Activated CD8-positive, alpha-beta memory T cell treated with anti-CD3 and anti-CD28 coated beads, Interleukin-2, amount 10 ng/mL, durations not matched to agents 7 days and 5 days (primary cell): ENCODE measurements around the gene AHCY. TPM values are rescaled to one million over a fixed set of nuclear protein-coding genes. Genes with fewer than 3 reads are reported as not detected.
"Not testable (repeated sequence)": the region's sequence is repeated elsewhere in the genome, so short reads cannot be mapped to it uniquely, and the experiment has no call there.

ENCODE experiments used
- ATAC-seq: fragments of 150-1000 bp; cut with Tn5 transposase; one replicate; pipeline ENCODE4 v1.10.0; 2021; ENCODE audit warnings: moderate library complexity
- CTCF ChIA-PET: fragments of 350-600 bp; sonication (Branson Sonifier 250); formaldehyde crosslinking; loops from one replicate; lab custom pipeline; 2021; ENCODE audit warnings: antibody characterized with exemption; lab: Charles Lee
- DNase-seq: peaks from one replicate; pipeline ENCODE4 v3.0.0-alpha.2; 2020
- H3K27ac Mint-ChIP-seq: one replicate; pipeline ENCODE4 v1.8.0; 2021; ENCODE audit warnings: mild to moderate bottlenecking, mixed read lengths
- H3K27me3 Mint-ChIP-seq: one replicate; pipeline ENCODE4 v1.8.0; 2021; ENCODE audit warnings: mixed read lengths
- H3K36me3 Mint-ChIP-seq: one replicate; pipeline ENCODE4 v1.8.0; 2021; ENCODE audit warnings: mild to moderate bottlenecking, mixed read lengths
- H3K4me1 Mint-ChIP-seq: one replicate; pipeline ENCODE4 v1.8.0; 2021; ENCODE audit warnings: mixed read lengths
- H3K4me3 Mint-ChIP-seq: one replicate; pipeline ENCODE4 v1.8.0; 2021; ENCODE audit warnings: mild to moderate bottlenecking, moderate library complexity, mixed read lengths
- H3K9me3 Mint-ChIP-seq: one replicate; pipeline ENCODE4 v1.8.0; 2022; ENCODE audit warnings: low read depth, mixed read lengths
- total RNA-seq, 2 experiments: library from RNA; stranded (reverse); gene quantifications; one replicate each; pipeline ENCODE4 v1.2.3, GENCODE V29; 2021

AHCY gene
- total RNA-seq, 2 experiments from 2014 or later, result 74.3 to 95.5 TPM

- Mint-ChIP-seq H3K36me3 (peaks cover 17% of the 10 kb centered on the region), H3K4me3 (no peak overlapping the region), H3K27me3 (no peaks in the 10 kb centered on the region), H3K27ac (no peak overlapping the region), H3K4me1 (no peaks in the 10 kb centered on the region), H3K9me3 (no peaks in the 10 kb centered on the region)
- no peak for ATAC-seq
- CTCF ChIA-PET, result no interaction called here
- DNase-seq, result no peak
These were observed 19.3 kb downstream of the AHCY start for GRCh38 chr20:34283844-34284243.

DNA sequence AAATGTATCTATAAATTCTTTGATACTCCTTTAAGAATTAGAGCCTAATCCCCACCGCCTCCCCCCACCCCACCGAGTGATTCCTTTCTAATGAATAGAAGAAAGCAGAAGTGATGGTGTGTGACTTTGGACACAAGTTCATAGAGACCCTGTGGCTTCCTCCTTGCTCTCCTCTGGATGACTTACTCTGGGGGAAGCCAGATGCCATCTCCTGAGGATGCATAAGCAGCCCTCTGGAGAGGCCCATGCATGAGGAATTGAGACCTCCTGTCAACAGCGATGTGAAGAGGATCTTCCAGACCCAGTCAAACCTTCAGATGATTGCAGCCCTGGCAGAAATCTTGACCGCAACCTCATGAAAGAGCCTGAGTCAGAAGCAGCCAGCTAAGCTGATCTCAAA is 21.1 kb downstream of the AHCY start:
- DNase-seq (no peak), ATAC-seq (no peak)
- Mint-ChIP-seq H3K27ac (no peak overlapping the region), H3K27me3 (no peaks in the 10 kb centered on the region), H3K36me3 (peaks cover 21% of the 10 kb centered on the region), H3K9me3 (no peaks in the 10 kb centered on the region), H3K4me1 (no peaks in the 10 kb centered on the region), H3K4me3 (no peak overlapping the region)
- CTCF ChIA-PET, result no interaction called here

DNA sequence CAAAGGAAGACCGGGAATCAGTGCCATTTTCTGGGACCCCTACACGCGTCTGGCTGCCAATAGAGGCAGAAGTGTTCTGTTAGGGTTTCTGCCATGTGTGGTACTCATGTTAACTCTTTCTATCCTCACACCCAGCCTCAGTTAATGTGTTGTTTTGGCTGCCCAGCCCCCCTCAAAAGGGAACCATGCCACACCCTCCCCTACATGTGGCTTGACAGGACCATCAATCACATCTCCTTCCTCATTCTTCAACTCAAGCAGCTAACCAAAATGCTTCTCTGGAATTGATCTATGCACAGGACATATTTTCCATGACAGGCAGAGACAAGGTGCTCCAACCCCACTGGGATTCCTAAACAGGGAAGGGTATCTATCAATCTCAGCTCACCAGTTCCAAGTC is 22.0 kb downstream of the AHCY start:
- no peak overlapping the region for H3K4me3 Mint-ChIP-seq
- no peaks in the 10 kb centered on the region for H3K9me3 Mint-ChIP-seq
- H3K4me1 Mint-ChIP-seq, result no peaks in the 10 kb centered on the region
- DNase-seq (no peak), ATAC-seq (no peak)
- H3K27ac Mint-ChIP-seq, result no peak overlapping the region
- peaks cover 22% of the 10 kb centered on the region for H3K36me3 Mint-ChIP-seq
- no peaks in the 10 kb centered on the region for H3K27me3 Mint-ChIP-seq
- CTCF ChIA-PET, result no interaction called here

DNA sequence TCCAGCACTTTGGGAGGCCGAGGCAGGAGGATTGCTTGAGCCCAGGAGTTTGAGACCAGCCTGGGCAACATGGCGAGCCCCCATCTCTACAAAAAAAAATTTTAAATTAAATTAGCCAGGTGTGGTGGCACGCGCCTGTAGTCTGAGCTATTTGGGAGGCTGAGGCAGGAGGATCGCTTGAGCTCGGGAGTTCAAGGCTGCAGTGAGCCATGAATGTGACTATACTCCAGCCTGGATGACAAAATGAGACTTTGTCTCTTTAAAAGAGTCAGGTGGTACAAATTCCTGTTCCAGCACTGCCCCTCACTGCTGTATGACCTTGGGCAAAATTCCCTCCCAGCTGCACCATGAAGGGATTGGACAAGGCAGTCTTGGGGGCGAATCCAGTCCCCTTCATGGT is 28.5 kb downstream of the AHCY start:
- H3K36me3 Mint-ChIP-seq, result peaks cover 23% of the 10 kb centered on the region
- no peaks in the 10 kb centered on the region for H3K9me3 Mint-ChIP-seq
- no peak for DNase-seq
- ATAC-seq, result no peak
- no peaks in the 10 kb centered on the region for H3K27me3 Mint-ChIP-seq
- CTCF ChIA-PET, result interaction anchor here (1.3 kb wide), 1 partner anchor 15 kb away, joined by 6 read pairs; no protein-coding TSS in a partner anchor
- no peak overlapping the region for H3K4me3 Mint-ChIP-seq
- no peak overlapping the region for H3K27ac Mint-ChIP-seq
- peaks cover 19% of the 10 kb centered on the region for H3K4me1 Mint-ChIP-seq

DNA sequence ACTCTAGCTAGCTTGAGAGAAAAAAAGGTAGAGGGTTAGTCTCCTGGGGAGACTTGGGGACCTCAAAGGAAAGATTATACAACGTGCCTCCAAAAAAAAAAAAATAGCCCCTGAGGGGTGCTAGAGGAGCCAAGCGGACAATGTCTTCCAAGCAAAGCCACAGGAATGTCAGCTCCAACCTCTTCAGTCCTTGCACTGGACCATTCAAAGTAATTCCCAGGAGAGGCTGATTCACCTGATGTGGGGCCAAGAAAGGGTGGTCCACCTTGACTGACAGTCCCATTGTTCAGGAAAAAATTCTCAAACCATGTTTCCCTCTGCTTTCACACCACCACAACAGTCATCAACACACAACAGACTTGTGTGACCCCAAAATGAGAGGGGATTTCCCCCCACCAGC is 31.2 kb downstream of the AHCY start:
- H3K27me3 Mint-ChIP-seq, result peaks cover 5% of the 10 kb centered on the region
- DNase-seq, result no peak
- CTCF ChIA-PET, result no interaction called here
- H3K27ac Mint-ChIP-seq, result no peak overlapping the region
- H3K36me3 Mint-ChIP-seq, result peaks cover 15% of the 10 kb centered on the region
- no peak for ATAC-seq
- no peaks in the 10 kb centered on the region for H3K9me3 Mint-ChIP-seq
- no peak overlapping the region for H3K4me3 Mint-ChIP-seq
- peaks cover 27% of the 10 kb centered on the region for H3K4me1 Mint-ChIP-seq

DNA sequence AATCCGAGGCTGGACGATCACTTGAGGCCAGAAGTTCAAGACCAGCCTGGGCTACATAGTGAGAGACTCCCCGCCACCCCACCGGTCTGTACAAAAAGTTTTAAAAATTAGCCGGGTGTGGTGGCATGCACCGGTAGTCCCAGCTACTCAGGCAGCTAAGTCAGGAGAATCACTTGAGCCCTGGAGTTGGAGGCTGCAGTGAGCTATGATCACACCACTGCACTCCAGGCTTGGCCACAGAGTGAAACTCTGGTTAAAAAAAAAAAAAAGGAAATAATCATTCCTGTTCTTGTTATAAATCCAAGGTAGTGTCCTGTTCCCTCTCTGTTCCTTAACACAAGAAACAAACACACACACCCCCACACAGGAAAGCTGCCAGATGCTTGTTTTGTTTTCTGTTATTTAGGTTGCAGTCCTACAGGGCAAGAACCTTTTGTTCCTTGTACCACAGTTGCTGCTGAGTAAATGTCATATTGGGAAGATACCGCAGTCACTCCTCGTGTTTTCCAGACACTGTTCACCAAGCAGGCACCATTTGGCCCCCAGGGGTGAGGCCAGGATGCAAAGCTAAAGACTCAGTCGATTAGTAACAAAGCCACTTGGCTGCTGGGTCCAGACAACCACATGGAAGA is 33.0 kb downstream of the AHCY start:
- CTCF ChIA-PET, result interaction anchor here (2.1 kb wide), 1 partner anchor 12 kb away, joined by 6 read pairs; no protein-coding TSS in a partner anchor

DNA sequence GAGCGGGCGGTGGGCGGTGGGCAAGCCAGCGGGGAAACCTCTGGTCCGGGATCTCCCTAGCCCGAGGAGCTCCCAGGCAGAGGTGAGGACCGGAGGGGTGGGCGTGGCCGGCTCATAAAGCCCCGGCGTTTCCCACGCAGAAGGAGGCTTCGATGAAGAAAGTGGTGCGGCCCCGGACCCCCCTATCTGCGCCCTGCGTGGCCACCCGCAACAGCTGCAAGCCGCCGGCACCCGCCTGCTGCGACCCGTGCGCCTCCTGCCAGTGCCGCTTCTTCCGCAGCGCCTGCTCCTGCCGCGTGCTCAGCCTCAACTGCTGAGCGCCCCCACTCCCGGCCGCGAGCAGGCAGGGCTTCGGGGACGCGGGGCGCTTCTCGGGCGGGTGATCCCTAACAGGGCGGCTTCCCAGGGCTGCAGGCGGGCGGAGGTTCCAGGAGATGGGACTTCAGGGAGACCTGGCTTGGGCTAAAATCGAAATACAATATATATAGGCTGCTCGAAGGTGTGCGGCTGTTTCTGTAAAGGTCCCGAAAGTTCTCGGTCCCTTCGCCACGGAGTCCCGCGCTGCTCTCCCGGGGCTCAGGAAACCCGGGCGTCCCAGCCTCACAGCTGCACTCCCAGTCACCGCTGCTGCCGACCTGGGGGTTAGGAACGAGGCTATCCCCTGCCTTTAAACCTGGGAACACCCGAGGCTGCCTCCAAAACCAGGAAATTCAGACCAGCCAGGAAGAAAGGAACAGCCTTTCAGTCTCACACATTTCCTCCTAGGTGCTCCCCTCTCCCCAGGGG is 34.1 kb downstream of the AHCY start:
- H3K27ac Mint-ChIP-seq, result no peak overlapping the region
- H3K27me3 Mint-ChIP-seq, result peaks cover 5% of the 10 kb centered on the region
- peaks cover 27% of the 10 kb centered on the region for H3K4me1 Mint-ChIP-seq
- DNase-seq, result no peak
- ATAC-seq, result peak; percentile 74
- H3K36me3 Mint-ChIP-seq, result peaks cover 5% of the 10 kb centered on the region
- peak overlapping the region; percentile 36 for H3K4me3 Mint-ChIP-seq
- H3K9me3 Mint-ChIP-seq, result no peaks in the 10 kb centered on the region
- CTCF ChIA-PET, result interaction anchor here (0.6 to 2.1 kb wide), 4 partner anchors 11 to 128 kb away, joined by 3 to 6 read pairs (median 4); no protein-coding TSS in a partner anchor

More for the DNA sequence above, 33.0 kb downstream of the AHCY start:
- Mint-ChIP-seq H3K4me1 (peaks cover 27% of the 10 kb centered on the region), H3K27me3 (peaks cover 5% of the 10 kb centered on the region), H3K27ac (no peak overlapping the region), H3K4me3 (no peak overlapping the region), H3K36me3 (peaks cover 7% of the 10 kb centered on the region), H3K9me3 (no peaks in the 10 kb centered on the region)
- DNase-seq (no peak), ATAC-seq (no peak)

DNA sequence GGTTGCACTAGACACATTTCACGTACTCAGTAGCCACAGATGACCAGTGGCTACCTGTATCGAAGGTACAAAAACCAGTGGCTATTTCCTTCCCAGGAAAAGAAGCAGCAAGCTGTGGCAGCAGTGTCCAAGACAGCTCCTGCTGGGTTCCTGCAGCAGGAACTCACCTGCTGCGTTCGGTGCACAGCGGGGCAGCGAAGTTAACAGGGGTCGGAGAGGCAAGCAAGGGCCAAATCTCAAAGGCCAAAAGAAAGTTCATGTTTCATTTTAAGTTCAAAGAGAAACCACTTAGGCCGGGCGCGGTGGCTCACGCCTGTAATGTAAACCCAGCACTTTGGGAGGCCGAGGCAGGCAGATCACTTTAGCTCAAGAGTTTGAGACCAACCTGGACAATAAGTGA is 35.0 kb downstream of the AHCY start:
- CTCF ChIA-PET, result interaction anchor here (0.6 to 1.0 kb wide), 2 partner anchors 78 to 129 kb away, joined by 3 to 5 read pairs; no protein-coding TSS in a partner anchor
- peaks cover 28% of the 10 kb centered on the region for H3K4me1 Mint-ChIP-seq
- ATAC-seq, result no peak
- no peaks in the 10 kb centered on the region for H3K9me3 Mint-ChIP-seq
- H3K4me3 Mint-ChIP-seq, result no peak overlapping the region
- H3K36me3 Mint-ChIP-seq, result peaks cover 5% of the 10 kb centered on the region
- H3K27me3 Mint-ChIP-seq, result peaks cover 5% of the 10 kb centered on the region
- DNase-seq, result no peak
- H3K27ac Mint-ChIP-seq, result no peak overlapping the region

DNA sequence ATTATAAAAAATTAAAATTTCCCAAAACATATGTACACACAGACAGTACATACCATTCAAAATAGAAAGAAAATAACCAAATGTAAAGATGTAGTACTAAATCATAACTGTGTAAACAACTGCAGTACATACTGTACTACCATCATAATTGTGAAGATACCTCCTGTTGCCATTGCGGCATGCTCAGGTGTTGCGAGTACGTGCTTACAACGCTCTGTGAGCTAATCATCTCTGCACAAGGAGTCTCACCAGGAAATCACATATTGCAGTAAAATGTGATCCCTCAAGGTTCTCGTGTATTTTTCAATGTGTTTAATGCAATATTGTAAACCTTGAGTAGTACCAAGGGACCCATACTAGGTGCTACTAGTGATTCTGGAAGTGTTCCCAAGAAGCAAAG is 39.0 kb downstream of the AHCY start:
- ATAC-seq (no peak), DNase-seq (no peak)
- CTCF ChIA-PET, result interaction anchor here (0.7 kb wide), 1 partner anchor 134 kb away, joined by 3 read pairs; no protein-coding TSS in a partner anchor
- Mint-ChIP-seq H3K4me3 (no peak overlapping the region), H3K36me3 (peaks cover 2% of the 10 kb centered on the region), H3K27me3 (peaks cover 3% of the 10 kb centered on the region), H3K4me1 (peaks cover 12% of the 10 kb centered on the region), H3K9me3 (no peaks in the 10 kb centered on the region), H3K27ac (no peak overlapping the region)

DNA sequence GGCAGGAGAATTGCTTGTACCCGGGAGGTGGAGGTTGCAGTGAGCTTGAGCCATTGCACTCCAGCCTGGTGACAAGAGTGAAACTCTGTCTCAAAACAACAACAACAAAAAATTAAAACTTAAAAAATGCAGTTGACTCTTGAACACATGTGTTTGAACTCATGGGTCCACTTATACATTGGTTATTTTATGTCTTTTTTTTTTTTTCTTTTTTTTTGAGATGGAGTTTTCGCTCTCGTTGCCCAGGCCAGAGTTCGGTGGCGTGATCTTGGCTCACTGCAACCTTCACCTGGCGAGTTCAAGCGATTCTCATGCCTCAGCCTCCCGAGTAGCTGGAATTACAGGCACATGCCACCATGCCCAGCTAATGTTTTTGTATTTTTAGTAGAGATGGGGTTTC is 39.7 kb downstream of the AHCY start:
- not testable (repeated sequence) for H3K4me3 Mint-ChIP-seq, DNase-seq
- CTCF ChIA-PET, result interaction anchor here (0.7 to 1.3 kb wide), 5 partner anchors 10 to 261 kb away, joined by 3 read pairs; no protein-coding TSS in a partner anchor

GRCh38 chr20:34262488-34263288 is 40.5 kb downstream of the AHCY start:
- Mint-ChIP-seq H3K36me3 (peaks cover 2% of the 10 kb centered on the region), H3K27me3 (no peaks in the 10 kb centered on the region), H3K4me3 (no peak overlapping the region), H3K9me3 (no peaks in the 10 kb centered on the region), H3K4me1 (peaks cover 8% of the 10 kb centered on the region), H3K27ac (peak overlapping the region; percentile 13)
- DNase-seq (no peak), ATAC-seq (no peak)
- CTCF ChIA-PET, result interaction anchor here (0.7 to 1.3 kb wide), 4 partner anchors 11 to 262 kb away, joined by 3 read pairs; no protein-coding TSS in a partner anchor

More for the DNA sequence above, 39.7 kb downstream of the AHCY start:
- H3K36me3 Mint-ChIP-seq, H3K27ac Mint-ChIP-seq, ATAC-seq, H3K9me3 Mint-ChIP-seq, H3K27me3 Mint-ChIP-seq, H3K4me1 Mint-ChIP-seq: not testable (repeated sequence)

DNA sequence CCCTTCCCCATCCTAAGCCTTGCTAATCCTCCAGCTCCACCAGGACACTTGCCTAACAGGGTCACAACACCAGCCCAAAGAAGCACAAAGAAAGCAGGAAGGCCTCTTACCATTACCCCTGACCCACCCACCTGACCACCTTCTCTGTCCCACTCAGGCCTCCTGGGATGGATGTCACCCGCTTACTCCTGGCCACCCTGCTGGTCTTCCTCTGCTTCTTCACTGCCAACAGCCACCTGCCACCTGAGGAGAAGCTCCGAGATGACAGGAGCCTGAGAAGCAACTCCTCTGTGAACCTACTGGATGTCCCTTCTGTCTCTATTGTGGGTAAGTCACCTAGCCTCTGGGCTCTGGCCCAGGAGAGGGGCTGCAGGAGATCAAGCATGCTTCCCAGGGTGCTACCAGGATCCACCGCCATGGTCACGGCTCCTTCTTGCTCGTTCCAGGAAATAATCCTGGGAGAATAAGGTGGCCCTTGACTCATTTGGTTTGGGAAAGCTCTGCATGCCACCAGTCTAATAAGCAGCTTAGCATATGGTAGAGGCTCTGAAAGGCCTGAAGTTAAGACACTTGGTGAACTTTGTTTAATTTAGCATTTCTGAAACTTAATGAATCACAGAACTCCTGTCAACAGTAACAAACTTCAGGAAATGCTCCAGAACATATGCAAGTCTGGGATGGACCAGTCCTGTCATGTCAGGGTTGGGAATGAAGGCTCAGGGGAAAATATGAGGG is 42.8 kb downstream of the AHCY start:
- Mint-ChIP-seq H3K27ac (no peak overlapping the region), H3K36me3 (no peaks in the 10 kb centered on the region), H3K27me3 (no peaks in the 10 kb centered on the region), H3K9me3 (no peaks in the 10 kb centered on the region), H3K4me1 (peaks cover 8% of the 10 kb centered on the region), H3K4me3 (no peak overlapping the region)
- no peak for DNase-seq
- ATAC-seq, result no peak
- CTCF ChIA-PET, result no interaction called here
